ENCODE measurements around the gene GTPBP6.
"Not testable (repeated sequence)": the region's sequence is repeated elsewhere in the genome, so short reads cannot be mapped to it uniquely, and the experiment has no call there.

Gene GTPBP6

GRCh38 chrX:262381-262909 lies 56.2 kb downstream of the GTPBP6 start:
- no peak for DNase-seq

- no peak for DNase-seq
These were observed 56.7 kb downstream of the GTPBP6 start for GRCh38 chrX:261919-262352.

GRCh38 chrX:261167-261918 lies 57.3 kb downstream of the GTPBP6 start:
- DNase-seq = no peak

GRCh38 chrX:259692-260355 lies 58.8 kb downstream of the GTPBP6 start:
- DNase-seq = no peak

- no peak for DNase-seq
These were observed 60.1 kb downstream of the GTPBP6 start for GRCh38 chrX:258291-259040.

- no peak for DNase-seq
These were observed 60.8 kb downstream of the GTPBP6 start for GRCh38 chrX:257681-258289.

- DNase-seq = not testable (repeated sequence)
These were observed 61.5 kb downstream of the GTPBP6 start for GRCh38 chrX:257054-257453.

- no peak for DNase-seq
These were observed 62.7 kb downstream of the GTPBP6 start for GRCh38 chrX:255923-256331.

Data from activated CD4-positive, alpha-beta T cell treated with anti-CD3 and anti-CD28 coated beads, Interleukin-2, amount 50 U/mL, for 48 hours (primary cell).